ENCODE measurements around the gene LRFN4.
"Not testable (repeated sequence)": the region's sequence is repeated elsewhere in the genome, so short reads cannot be mapped to it uniquely, and the experiment has no call there.

LRFN4 gene

GRCh38 chr11:66856496-66857233 is at the start of gene LRFN4:
TSS of gene LRFN4 (plus strand) at chr11:66857064. CDS start at chr11:66857745, 681 bp downstream.
- FAIRE-seq (no peak), DNase-seq (ENCODE audit: low spot score) (no peak)

- FAIRE-seq = no peak
- DNase-seq (ENCODE audit: low spot score) = no peak
These were observed 47.3 kb upstream of the LRFN4 start for GRCh38 chr11:66809592-66809991.

GRCh38 chr11:66810576-66811185 is 46.2 kb upstream of the LRFN4 start:
- FAIRE-seq = no peak

GRCh38 chr11:66814678-66815077 is 42.2 kb upstream of the LRFN4 start:
- no peak for DNase-seq (ENCODE audit: low spot score)
- no peak for FAIRE-seq

More at GRCh38 chr11:66810576-66811185, 46.2 kb upstream of the LRFN4 start:
- DNase-seq (ENCODE audit: low spot score) = no peak

- FAIRE-seq = no peak
- no peak for DNase-seq (ENCODE audit: low spot score)
These were observed 41.2 kb upstream of the LRFN4 start for GRCh38 chr11:66815646-66816045.

GRCh38 chr11:66818231-66818955 is 38.5 kb upstream of the LRFN4 start:
- DNase-seq (ENCODE audit: low spot score) (no peak), FAIRE-seq (no peak)

GRCh38 chr11:66820381-66820780 is 36.5 kb upstream of the LRFN4 start:
- FAIRE-seq = no peak
- DNase-seq (ENCODE audit: low spot score) = no peak

- DNase-seq (ENCODE audit: low spot score) (no peak), FAIRE-seq (no peak)
These were observed 36.0 kb upstream of the LRFN4 start for GRCh38 chr11:66820901-66821300.

- DNase-seq (ENCODE audit: low spot score) (no peak), FAIRE-seq (no peak)
These were observed 33.2 kb upstream of the LRFN4 start for GRCh38 chr11:66823700-66824099.

GRCh38 chr11:66824573-66824972 is 32.3 kb upstream of the LRFN4 start:
- DNase-seq (ENCODE audit: low spot score); FAIRE-seq: not testable (repeated sequence)

GRCh38 chr11:66834539-66834845 is 22.4 kb upstream of the LRFN4 start:
- no peak for FAIRE-seq
- no peak for DNase-seq (ENCODE audit: low spot score)

GRCh38 chr11:66834943-66835342 is 21.9 kb upstream of the LRFN4 start:
- no peak for FAIRE-seq
- no peak for DNase-seq (ENCODE audit: low spot score)

- DNase-seq (ENCODE audit: low spot score) = no peak
- no peak for FAIRE-seq
These were observed 21.0 kb upstream of the LRFN4 start for GRCh38 chr11:66835768-66836405.

- FAIRE-seq (no peak), DNase-seq (ENCODE audit: low spot score) (no peak)
These were observed 16.4 kb upstream of the LRFN4 start for GRCh38 chr11:66840317-66841091.

GRCh38 chr11:66841861-66842260 is 15.0 kb upstream of the LRFN4 start:
- DNase-seq (ENCODE audit: low spot score) (no peak), FAIRE-seq (no peak)

- no peak for DNase-seq (ENCODE audit: low spot score)
- no peak for FAIRE-seq
These were observed 14.4 kb upstream of the LRFN4 start for GRCh38 chr11:66842501-66842895.

GRCh38 chr11:66842896-66843775 is 13.7 kb upstream of the LRFN4 start, which contains the start of gene RCE1:
TSS of gene RCE1 (plus strand) at chr11:66843441. CDS start at chr11:66843456, 15 bp downstream.
- FAIRE-seq (no peak), DNase-seq (ENCODE audit: low spot score) (peak; percentile 71)

GRCh38 chr11:66843776-66844495 is 12.9 kb upstream of the LRFN4 start:
- DNase-seq (ENCODE audit: low spot score) (no peak), FAIRE-seq (no peak)

- no peak for DNase-seq (ENCODE audit: low spot score)
These were observed 12.2 kb upstream of the LRFN4 start for GRCh38 chr11:66844496-66845142.

More at GRCh38 chr11:66844496-66845142, 12.2 kb upstream of the LRFN4 start:
- FAIRE-seq = no peak

Data from RCC 7860 (cell line).